Neural progenitor cell (in vitro differentiated cells): Measurements from ENCODE around the gene OSGIN1. TPM values are rescaled to one million over a fixed set of nuclear protein-coding genes. Genes with fewer than 3 reads are reported as not detected.
A peak's percentile ranks its signal among the peaks of the same experiment; 100 is the strongest.

Experiments used
- DNase-seq: peaks from one replicate; pipeline ENCODE4 v3.0.0-alpha.2; 2016; ENCODE audit warnings: low spot score
- H2AFZ ChIP-seq: fragments of 200-600 bp; sonication (generic); replicated peaks from 2 replicates; pipeline ENCODE4 v1.6.1; 2016; ENCODE audit warnings: antibody characterized with exemption
- H3F3A ChIP-seq: fragments of 200-600 bp; sonication (generic); 2 replicates; pipeline ENCODE4 v1.6.1; 2016; ENCODE audit warnings: antibody characterized with exemption, low read depth
- H3K27ac ChIP-seq: fragments of 200-600 bp; sonication (generic); 2 replicates; pipeline ENCODE4 v1.5.1; 2016; ENCODE audit warnings: mild to moderate bottlenecking
- H3K27me3 ChIP-seq: fragments of 200-600 bp; sonication (generic); 2 replicates; pipeline ENCODE4 v1.6.1; 2016; ENCODE audit warnings: mild to moderate bottlenecking, moderate library complexity
- H3K36me3 ChIP-seq: fragments of 200-600 bp; sonication (generic); 2 replicates; pipeline ENCODE4 v1.5.1; 2016
- H3K4me1 ChIP-seq: fragments of 200-600 bp; sonication (generic); 2 replicates; pipeline ENCODE4 v1.6.1; 2016; ENCODE audit warnings: mixed run types
- H3K4me2 ChIP-seq: fragments of 200-600 bp; sonication (generic); 2 replicates; pipeline ENCODE4 v1.6.1; 2016
- H3K4me3 ChIP-seq: fragments of 200-600 bp; sonication (generic); 2 replicates; pipeline ENCODE4 v1.5.1; 2016
- H3K79me2 ChIP-seq: fragments of 200-600 bp; sonication (generic); 2 replicates; pipeline ENCODE4 v1.6.1; 2016; ENCODE audit warnings: low read depth
- H3K9ac ChIP-seq: fragments of 200-600 bp; sonication (generic); 2 replicates; pipeline ENCODE4 v1.6.1; 2016
- H3K9me3 ChIP-seq: fragments of 200-600 bp; sonication (generic); 2 replicates; pipeline ENCODE4 v1.5.1; 2016; ENCODE audit warnings: low read depth
- H4K20me1 ChIP-seq: fragments of 200-600 bp; sonication (generic); 2 replicates; pipeline ENCODE4 v1.6.1; 2016; ENCODE audit warnings: low read depth
- H3K27ac Mint-ChIP-seq: 3 replicates; pipeline ENCODE4 v1.8.0; 2021; ENCODE audit warnings: mixed read lengths
- H3K27me3 Mint-ChIP-seq: 2 replicates; pipeline ENCODE4 v1.8.0; 2022; ENCODE audit warnings: low read depth, mild to moderate bottlenecking, inconsistent platforms, moderate library complexity, mixed read lengths; ENCODE audit not compliant: insufficient read depth
- H3K36me3 Mint-ChIP-seq: 3 replicates; pipeline ENCODE4 v1.8.0; 2021; ENCODE audit warnings: mixed read lengths
- H3K4me1 Mint-ChIP-seq: 3 replicates; pipeline ENCODE4 v1.8.0; 2021; ENCODE audit warnings: mixed read lengths
- H3K4me3 Mint-ChIP-seq: 3 replicates; pipeline ENCODE4 v1.8.0; 2021; ENCODE audit warnings: mild to moderate bottlenecking, moderate library complexity, mixed read lengths
- H3K9me3 Mint-ChIP-seq: 3 replicates; pipeline ENCODE4 v1.8.0; 2020; ENCODE audit warnings: mixed read lengths
- EZH2 ChIP-seq: fragments of 200-600 bp; sonication (generic); IDR thresholded peaks from 2 replicates; pipeline ENCODE4 v1.6.1; 2017; ENCODE audit warnings: antibody characterized with exemption, mild to moderate bottlenecking, moderate library complexity
- EZH2phosphoT487 ChIP-seq: fragments of 200-600 bp; sonication (generic); IDR thresholded peaks from 2 replicates; pipeline ENCODE4 v1.6.1; 2017; ENCODE audit warnings: antibody characterized with exemption
- total RNA-seq: library from RNA; depleted of rRNA; stranded (reverse); fragments of >200 nt; gene quantifications from 2 replicates; pipeline ENCODE4 v1.2.3, GENCODE V29; 2015; ENCODE audit warnings: low replicate concordance
- TF ChIP-seq, protein P1 (sequence below): fragments of 200-600 bp; sonication (generic); IDR thresholded peaks from 2 replicates; pipeline ENCODE4 v1.5.1; 2017; ENCODE audit warnings: antibody characterized with exemption, mild to moderate bottlenecking

OSGIN1 gene
- total RNA-seq, 1 donor from 2014 or later: not detected

DNA sequence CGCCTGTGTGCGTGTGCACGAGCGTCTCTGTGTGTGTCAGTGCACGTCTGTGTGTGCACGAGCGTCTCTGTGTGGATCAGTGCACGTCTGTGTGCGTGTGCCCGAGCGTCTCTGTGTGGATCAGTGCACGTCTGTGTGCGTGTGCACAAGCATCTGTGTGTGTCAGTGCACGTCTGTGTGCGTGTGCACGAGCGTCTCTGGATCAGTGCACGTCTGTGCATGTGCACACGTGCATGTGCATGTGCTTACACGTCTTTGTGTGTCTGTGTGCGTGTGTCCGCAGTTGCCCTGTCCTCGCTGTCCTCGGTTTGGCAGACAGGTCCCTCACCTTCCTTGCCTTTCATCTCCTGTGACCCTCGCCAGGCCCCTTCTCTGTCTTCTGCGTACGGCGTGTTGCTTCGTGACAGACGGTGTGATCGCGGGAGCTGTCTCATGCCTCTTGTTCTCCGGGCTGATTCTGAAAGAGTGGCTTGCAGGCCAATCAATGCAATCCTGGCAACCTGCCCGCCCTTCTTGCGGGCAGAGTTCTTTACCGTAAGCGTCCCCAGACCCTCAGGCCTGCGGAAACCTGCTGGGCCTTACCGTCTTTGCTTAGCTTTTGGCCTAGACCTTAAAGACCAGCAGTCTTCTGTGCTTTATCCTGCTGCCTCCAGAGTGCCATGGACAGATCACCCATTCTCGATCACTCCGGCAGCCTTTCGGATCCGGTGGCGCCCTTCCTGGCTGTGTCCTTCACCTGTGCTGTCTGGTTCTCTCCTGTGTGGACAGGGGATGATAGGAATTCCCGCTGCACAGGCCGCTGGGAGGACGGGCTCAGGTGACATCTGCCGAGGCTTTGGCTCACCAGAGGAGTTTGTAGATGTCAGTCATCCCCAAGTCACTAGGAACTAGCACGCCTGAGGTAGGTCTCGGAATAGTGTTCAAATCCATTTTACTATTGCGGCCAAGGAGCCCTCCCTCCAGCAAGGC, 35.6 kb upstream of the OSGIN1 start:
- no peak for DNase-seq
- H3K4me3 ChIP-seq: no peak overlapping the region
- no peak overlapping the region for H3K9ac ChIP-seq
- peaks cover 10% of the 10 kb centered on the region for H3F3A ChIP-seq
- H4K20me1 ChIP-seq: no peaks in the 10 kb centered on the region
- no peak overlapping the region for H2AFZ ChIP-seq
- H3K27ac Mint-ChIP-seq: peak overlapping the region; percentile 39
- H3K36me3 Mint-ChIP-seq: peaks cover 53% of the 10 kb centered on the region
- H3K4me3 Mint-ChIP-seq: no peak overlapping the region
- TF ChIP-seq EZH2 (no peak), EZH2phosphoT487 (no peak)
- TF ChIP-seq, protein P1, sequence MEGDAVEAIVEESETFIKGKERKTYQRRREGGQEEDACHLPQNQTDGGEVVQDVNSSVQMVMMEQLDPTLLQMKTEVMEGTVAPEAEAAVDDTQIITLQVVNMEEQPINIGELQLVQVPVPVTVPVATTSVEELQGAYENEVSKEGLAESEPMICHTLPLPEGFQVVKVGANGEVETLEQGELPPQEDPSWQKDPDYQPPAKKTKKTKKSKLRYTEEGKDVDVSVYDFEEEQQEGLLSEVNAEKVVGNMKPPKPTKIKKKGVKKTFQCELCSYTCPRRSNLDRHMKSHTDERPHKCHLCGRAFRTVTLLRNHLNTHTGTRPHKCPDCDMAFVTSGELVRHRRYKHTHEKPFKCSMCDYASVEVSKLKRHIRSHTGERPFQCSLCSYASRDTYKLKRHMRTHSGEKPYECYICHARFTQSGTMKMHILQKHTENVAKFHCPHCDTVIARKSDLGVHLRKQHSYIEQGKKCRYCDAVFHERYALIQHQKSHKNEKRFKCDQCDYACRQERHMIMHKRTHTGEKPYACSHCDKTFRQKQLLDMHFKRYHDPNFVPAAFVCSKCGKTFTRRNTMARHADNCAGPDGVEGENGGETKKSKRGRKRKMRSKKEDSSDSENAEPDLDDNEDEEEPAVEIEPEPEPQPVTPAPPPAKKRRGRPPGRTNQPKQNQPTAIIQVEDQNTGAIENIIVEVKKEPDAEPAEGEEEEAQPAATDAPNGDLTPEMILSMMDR: no peak
- peaks cover 9% of the 10 kb centered on the region for H3K4me1 ChIP-seq
- peaks cover 8% of the 10 kb centered on the region for H3K4me1 Mint-ChIP-seq
- H3K36me3 ChIP-seq: no peaks in the 10 kb centered on the region
- H3K4me2 ChIP-seq: no peak overlapping the region
- peaks cover 2% of the 10 kb centered on the region for H3K27me3 Mint-ChIP-seq
- peaks cover 3% of the 10 kb centered on the region for H3K9me3 Mint-ChIP-seq
- H3K27me3 ChIP-seq: no peaks in the 10 kb centered on the region
- no peaks in the 10 kb centered on the region for H3K79me2 ChIP-seq
- H3K9me3 ChIP-seq: no peaks in the 10 kb centered on the region
- no peak overlapping the region for H3K27ac ChIP-seq

DNA sequence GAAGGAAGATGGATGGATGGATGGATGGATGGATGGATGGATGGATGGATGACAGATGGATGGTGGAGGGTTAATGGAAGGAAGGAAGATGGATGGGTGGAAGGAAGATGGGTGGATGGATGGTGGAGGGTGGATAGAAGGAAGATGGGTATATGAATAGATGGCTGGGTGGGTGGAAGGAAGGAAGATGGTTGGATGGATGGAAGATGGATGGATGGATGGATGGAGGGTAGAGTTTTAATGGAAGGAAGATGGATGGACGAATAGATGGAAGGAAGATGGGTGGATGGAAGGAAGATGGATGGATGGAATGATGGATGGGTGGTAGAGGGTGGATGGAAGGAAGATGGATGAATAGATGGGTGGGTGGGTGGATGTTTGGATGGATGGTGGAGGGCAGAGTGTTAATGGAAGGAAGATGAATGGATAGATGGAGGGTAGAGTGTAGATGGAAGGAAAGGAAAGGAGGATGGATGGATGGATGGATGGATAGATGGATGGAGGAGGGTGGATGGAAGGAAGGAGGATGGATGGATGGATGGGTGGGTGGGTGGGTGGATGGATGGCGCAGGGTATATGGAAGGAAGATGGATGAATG, 32.0 kb upstream of the OSGIN1 start:
- H3K36me3 Mint-ChIP-seq: peaks cover 41% of the 10 kb centered on the region

DNA sequence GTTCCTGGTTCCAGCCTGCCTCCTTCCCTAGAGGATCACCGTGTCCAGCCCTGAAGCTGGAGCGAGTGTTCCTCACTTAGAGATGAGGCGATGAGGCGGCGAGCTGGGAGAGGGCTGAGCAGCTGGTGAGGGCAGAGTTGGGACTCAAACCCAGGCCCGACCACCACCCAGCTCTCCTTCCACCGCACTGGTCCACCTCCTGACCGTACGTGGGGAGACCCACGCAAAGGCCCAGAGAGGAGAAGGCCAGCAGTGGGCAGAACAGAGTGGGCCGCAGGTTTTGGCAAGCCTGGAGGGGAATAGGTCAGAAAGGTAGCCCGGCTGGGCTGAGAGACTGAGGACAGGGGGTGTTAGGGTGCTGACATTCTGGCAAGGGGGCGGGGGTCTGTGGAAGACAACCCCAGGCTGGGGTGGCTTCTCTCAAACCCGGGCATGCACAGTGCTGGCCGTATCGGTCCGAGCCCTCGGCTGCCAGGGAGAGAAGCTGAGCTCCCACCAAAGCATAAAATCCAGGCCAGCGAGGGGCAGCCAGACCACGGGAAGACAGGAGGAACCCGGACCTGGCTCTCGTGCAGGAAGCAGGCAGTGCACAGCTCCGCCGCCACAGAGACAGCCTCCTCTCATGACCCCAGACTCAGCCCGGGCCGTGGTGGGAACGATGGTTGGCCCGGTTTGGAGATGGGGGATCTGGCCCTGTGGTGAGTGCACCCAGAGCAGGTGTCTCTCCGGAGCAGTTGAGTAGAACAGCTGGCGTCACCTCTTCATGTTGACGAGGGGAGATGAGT, 29.3 kb upstream of the OSGIN1 start:
- no peaks in the 10 kb centered on the region for H4K20me1 ChIP-seq
- no peak overlapping the region for H3K4me3 ChIP-seq
- H3K36me3 ChIP-seq: no peaks in the 10 kb centered on the region
- no peak overlapping the region for H2AFZ ChIP-seq
- H3K27me3 ChIP-seq: no peaks in the 10 kb centered on the region
- no peak overlapping the region for H3K27ac ChIP-seq
- peak overlapping the region; percentile 78 for H3K27ac Mint-ChIP-seq
- no peaks in the 10 kb centered on the region for H3K79me2 ChIP-seq
- no peaks in the 10 kb centered on the region for H3K9me3 ChIP-seq
- no peak overlapping the region for H3K4me3 Mint-ChIP-seq
- peaks cover 18% of the 10 kb centered on the region for H3K36me3 Mint-ChIP-seq
- H3K4me2 ChIP-seq: no peak overlapping the region
- TF ChIP-seq, protein P1: no peak
- TF ChIP-seq EZH2 (no peak), EZH2phosphoT487 (no peak)
- H3K4me1 ChIP-seq: peaks cover 11% of the 10 kb centered on the region
- H3K9ac ChIP-seq: no peak overlapping the region
- H3K4me1 Mint-ChIP-seq: peaks cover 22% of the 10 kb centered on the region
- H3K27me3 Mint-ChIP-seq: peaks cover 5% of the 10 kb centered on the region
- DNase-seq: no peak
- peaks cover 12% of the 10 kb centered on the region for H3F3A ChIP-seq
- no peaks in the 10 kb centered on the region for H3K9me3 Mint-ChIP-seq

More for the DNA sequence above, 32.0 kb upstream of the OSGIN1 start:
- no peak overlapping the region for H3K9ac ChIP-seq
- no peaks in the 10 kb centered on the region for H3K36me3 ChIP-seq
- H3K9me3 ChIP-seq: no peaks in the 10 kb centered on the region
- H3K79me2 ChIP-seq: no peaks in the 10 kb centered on the region
- Mint-ChIP-seq H3K4me3 (no peak overlapping the region), H3K27me3 (peaks cover 3% of the 10 kb centered on the region), H3K4me1 (peaks cover 11% of the 10 kb centered on the region), H3K9me3 (peaks cover 2% of the 10 kb centered on the region), H3K27ac (no peak overlapping the region)
- H3K4me1 ChIP-seq: no peaks in the 10 kb centered on the region
- no peak overlapping the region for H3K27ac ChIP-seq
- H3F3A ChIP-seq: peaks cover 3% of the 10 kb centered on the region
- H2AFZ ChIP-seq: no peak overlapping the region
- TF ChIP-seq EZH2phosphoT487 (no peak), EZH2 (no peak)
- TF ChIP-seq, protein P1: no peak
- no peaks in the 10 kb centered on the region for H3K27me3 ChIP-seq
- no peaks in the 10 kb centered on the region for H4K20me1 ChIP-seq
- no peak overlapping the region for H3K4me3 ChIP-seq
- H3K4me2 ChIP-seq: no peak overlapping the region
- no peak for DNase-seq
